NCI-H82 treated with DMSO at 0.1 percent for 48 hours (cell line): ENCODE measurements around the gene CAPN9.
"Not testable (repeated sequence)": the region's sequence is repeated elsewhere in the genome, so short reads cannot be mapped to it uniquely, and the experiment has no call there.

Experiments
- DNase-seq: peaks from one replicate; lab custom pipeline; 2025; ENCODE audit not compliant: unreplicated experiment; lab: John Stamatoyannopoulos, UW

Gene CAPN9

DNA sequence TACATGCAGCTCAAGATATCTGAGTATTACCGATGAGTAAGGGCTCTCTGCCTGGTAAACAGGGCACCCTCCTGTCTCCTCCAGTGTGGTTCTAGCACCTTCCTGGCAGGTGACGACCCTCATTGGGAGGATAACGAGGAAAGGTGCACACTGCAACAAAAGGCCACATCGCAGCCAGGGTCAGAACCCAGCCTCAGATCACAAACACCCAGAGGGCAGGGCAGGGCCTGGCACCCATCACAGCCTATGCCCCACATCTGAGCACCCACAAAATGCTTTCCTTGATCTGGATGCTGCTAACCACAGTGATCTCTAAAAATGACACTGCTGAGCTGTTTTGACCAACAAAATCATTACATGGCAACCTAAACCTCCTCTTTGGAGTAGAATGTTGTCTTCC, 97.4 kb downstream of the CAPN9 start:
- no peak for DNase-seq

GRCh38 chr1:230845184-230845583, 98.0 kb downstream of the CAPN9 start:
- not testable (repeated sequence) for DNase-seq

DNA sequence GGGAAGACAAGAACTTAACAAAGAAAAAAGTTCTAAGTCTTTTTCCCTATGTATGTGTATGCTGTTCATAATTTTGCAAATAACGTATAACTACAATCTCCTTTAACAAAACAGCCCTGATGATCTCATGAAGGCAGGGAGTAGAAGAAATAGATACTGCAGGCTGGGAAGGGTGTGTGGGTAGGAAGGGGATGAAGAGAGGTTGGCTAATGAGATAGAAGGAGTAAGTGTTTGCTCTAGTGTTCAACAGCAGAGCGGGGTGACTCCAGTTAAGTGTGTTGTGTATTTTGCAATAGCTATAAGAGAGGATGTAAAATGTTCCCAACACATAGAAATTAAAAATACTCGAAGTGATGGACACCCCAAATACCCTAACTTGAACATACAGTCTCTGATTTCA, 101.0 kb downstream of the CAPN9 start:
- DNase-seq = no peak

DNA sequence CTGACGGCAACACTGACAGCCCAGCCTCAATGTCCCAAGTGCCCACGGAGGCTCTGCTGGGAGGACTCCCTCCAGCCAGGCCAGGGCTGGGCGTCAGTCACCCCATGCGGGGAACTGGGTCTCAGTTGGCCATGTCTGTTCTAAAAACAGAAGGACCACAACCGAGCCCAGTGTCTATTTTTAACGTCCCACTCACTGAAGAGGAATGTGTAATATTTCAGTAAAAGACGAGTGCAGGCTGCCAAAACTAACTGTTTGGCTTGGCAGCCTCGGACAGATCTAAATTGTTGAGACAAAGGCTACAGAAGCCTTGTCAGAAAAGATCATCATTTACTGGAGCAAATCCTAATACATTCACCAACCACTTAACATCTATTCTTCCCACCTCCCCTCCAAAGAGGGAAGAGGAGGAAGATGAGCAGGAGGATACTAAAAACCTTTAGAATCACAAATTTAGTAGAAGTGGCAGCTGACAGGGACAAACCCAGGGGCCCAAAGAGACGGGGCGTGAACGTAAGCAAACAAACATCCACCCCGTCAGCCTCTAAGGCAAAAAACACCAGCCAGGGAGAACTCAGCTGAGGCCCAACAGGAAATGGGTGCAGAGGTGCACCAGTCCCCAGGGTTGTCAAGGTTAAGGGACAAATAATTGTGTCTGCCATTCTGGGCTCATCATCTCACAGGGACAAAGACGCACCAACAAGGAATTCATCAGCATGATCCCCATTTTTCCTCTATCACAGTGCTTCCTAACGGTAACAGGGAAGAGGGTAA, 102.5 kb downstream of the CAPN9 start:
- DNase-seq = no peak

DNA sequence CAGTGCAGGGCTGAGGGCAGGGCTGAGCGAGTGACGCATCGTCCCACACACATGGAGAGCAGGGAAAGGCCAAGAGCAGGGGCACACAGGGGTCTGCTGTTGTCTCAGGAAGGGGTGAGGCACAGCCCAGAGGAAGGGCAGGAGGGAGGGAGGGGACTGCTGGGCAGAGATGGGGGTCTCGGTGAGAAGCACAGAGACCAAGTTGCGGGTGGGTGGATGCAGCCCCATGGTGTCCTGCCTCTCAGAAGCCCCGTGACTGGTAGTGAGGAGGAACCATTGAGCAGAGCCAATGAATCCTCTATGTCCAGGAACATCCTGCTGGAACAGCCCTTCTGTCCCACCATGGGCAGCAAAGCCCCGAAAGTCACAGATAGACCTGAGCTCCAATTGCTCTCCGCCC, 103.4 kb downstream of the CAPN9 start:
- no peak for DNase-seq

- DNase-seq = no peak
Observed at GRCh38 chr1:230851291-230851691, 104.1 kb downstream of the CAPN9 start.
